ENCODE results near the gene PTPRF.

The PTPRF gene

DNA sequence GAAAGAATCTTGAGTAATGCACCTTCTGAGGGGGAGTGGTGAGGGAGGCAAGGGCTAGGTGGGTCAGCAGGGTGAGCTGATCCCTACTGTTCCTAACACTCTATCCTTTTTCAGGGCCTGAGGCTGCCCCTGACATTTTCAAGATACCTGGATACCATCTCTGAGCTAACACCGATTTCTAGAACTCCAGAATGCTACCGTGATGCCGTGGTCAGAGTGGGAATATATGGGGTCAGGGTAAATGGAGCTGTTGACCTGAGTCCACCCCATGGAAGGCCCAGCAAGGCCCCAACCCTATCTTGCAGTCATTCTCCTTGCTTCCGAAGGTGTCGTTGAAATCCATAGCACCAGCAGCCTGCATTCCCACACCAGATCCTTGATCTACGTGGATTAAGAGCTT lies 18.0 kb upstream of the PTPRF start:
- TF ChIP-seq, protein P1, sequence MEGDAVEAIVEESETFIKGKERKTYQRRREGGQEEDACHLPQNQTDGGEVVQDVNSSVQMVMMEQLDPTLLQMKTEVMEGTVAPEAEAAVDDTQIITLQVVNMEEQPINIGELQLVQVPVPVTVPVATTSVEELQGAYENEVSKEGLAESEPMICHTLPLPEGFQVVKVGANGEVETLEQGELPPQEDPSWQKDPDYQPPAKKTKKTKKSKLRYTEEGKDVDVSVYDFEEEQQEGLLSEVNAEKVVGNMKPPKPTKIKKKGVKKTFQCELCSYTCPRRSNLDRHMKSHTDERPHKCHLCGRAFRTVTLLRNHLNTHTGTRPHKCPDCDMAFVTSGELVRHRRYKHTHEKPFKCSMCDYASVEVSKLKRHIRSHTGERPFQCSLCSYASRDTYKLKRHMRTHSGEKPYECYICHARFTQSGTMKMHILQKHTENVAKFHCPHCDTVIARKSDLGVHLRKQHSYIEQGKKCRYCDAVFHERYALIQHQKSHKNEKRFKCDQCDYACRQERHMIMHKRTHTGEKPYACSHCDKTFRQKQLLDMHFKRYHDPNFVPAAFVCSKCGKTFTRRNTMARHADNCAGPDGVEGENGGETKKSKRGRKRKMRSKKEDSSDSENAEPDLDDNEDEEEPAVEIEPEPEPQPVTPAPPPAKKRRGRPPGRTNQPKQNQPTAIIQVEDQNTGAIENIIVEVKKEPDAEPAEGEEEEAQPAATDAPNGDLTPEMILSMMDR (IDR thresholded peaks at IDR 0.05; ENCODE audit: low read depth, low read length, missing control alignments) = no peak
- H3K4me3 ChIP-seq (replicated peaks; ENCODE audit: low read depth, low read length) = no peak overlapping the region
- DNase-seq (ENCODE audit: extremely low read depth, low read depth) = no peak

DNA sequence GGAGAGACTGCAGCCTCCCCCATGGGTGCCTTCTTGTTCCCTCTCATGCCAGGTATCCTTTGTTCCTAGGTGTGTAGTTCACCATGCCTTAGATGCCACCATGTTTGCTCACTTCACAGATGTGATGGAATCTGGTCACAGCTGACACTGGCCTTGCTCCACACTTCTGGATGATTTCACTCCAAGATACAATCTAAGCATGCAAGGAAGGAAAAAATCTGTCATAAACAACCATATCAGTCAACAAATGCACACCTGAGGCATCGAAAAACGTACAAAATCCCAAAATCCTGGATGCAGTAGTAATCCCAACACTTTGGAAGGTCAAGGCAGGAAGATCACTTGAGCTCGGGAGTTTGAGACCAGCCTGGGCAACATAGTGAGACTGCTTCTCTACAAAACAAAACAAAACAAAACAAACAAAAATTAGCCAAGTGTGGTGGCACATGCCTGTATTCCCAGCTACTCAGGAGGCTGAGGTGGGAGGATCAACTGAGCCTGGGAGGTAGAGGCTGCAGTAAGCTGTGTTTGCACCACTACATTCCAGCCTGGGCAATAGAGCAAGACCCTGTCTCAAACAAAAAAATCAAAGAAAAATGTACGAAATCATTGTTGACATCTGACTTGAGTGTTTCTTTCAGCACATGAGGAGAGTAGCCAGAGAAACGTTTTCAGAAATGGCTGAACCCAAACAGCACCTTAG lies 17.1 kb upstream of the PTPRF start:
- no peak for DNase-seq (ENCODE audit: extremely low read depth, low read depth)
- no peak overlapping the region for H3K4me3 ChIP-seq (replicated peaks; ENCODE audit: low read depth, low read length)
- TF ChIP-seq, protein P1 (IDR thresholded peaks at IDR 0.05; ENCODE audit: low read depth, low read length, missing control alignments) = no peak

DNA sequence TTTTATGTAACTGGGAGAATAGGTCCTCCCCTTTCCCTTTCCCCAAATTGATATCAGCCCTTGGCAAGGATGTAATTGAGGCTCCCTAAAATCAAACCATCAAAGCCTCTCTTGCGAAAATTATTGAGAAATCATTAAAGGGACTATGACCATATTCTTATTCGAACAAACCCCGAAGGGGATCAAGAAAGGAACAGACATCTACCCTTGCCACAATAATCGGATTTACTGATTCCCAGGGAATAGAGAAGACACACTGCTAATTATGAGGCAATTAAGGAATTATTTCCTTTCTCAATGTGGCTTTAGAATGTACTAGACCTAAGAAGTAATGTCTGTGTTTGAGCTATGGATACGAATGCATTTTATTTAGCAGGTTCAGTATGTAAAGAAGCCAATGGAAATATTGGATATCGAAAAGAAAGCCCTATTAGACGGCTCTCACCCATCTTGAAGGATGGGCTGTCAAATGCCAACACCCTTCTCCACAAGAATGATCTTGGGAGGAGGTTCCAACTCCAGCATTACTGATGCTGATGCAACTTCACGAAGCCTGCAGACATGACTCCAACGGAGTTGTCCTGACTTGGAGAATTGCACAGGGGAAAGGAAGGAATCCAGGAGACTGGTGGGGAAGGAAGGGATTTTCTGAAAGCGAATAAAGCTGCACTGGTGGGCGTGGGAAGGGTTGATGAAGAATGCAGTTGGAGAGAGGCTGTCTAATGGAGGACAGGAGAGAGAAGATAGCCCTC lies 11.6 kb upstream of the PTPRF start:
- TF ChIP-seq, protein P1 (IDR thresholded peaks at IDR 0.05; ENCODE audit: low read depth, low read length, missing control alignments) = no peak
- H3K4me3 ChIP-seq (replicated peaks; ENCODE audit: low read depth, low read length) = no peak overlapping the region
- no peak for DNase-seq (ENCODE audit: extremely low read depth, low read depth)

DNA sequence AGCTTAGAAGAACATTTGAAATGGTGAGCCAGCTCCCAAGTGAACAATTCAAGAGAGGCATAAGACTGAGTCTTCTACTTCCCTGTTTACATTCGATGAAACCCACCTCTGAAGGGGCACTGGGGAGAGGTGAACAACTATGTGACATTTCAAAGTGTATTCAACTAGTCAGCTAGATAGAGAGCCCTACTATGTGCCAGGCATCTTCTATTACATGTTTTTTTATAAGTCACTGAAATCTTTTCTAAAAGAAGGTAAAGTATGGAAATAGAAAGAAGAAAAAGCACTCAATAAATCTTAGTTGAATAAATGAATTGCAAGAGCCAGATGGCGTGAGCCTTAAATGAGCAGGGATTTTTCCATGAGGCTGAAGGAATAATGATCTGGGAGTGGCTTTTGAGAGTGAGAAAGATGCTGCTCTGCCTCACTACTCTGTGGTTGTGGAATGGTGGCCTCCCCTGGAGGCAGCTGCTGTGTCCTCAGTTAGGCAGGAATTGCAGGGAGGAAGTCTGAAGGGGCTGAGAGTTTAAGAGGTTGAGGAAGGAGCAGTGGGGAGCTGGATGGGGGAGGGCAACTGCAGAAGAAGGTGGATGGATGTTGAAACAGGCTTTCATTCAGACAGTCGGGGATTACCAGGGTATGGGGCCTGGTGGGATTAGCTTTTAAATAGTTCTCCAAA lies 10.4 kb upstream of the PTPRF start:
- TF ChIP-seq, protein P1 (IDR thresholded peaks at IDR 0.05; ENCODE audit: low read depth, low read length, missing control alignments) = no peak
- no peak overlapping the region for H3K4me3 ChIP-seq (replicated peaks; ENCODE audit: low read depth, low read length)
- no peak for DNase-seq (ENCODE audit: extremely low read depth, low read depth)

DNA sequence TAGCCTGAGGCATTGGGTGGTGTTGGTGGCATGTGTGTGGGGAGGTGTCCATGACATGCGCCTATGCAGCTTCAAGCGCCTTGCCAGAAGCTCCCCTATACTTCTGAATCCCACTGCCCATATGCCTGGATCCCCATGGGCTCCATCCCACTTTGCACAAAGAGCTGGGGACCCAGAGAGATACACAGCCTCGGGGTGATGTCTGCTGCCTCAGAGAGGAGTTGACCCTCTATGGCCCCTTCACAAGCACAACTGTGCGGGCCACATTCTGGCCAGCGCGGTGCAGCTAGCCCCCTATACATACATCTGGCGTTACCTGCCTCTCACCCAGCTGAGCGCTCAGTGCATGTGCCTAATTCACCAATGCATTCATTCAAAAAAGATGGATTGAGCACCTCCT lies 9.6 kb upstream of the PTPRF start:
- TF ChIP-seq, protein P1 (IDR thresholded peaks at IDR 0.05; ENCODE audit: low read depth, low read length, missing control alignments) = no peak
- DNase-seq (ENCODE audit: extremely low read depth, low read depth) = no peak
- no peak overlapping the region for H3K4me3 ChIP-seq (replicated peaks; ENCODE audit: low read depth, low read length)

DNA sequence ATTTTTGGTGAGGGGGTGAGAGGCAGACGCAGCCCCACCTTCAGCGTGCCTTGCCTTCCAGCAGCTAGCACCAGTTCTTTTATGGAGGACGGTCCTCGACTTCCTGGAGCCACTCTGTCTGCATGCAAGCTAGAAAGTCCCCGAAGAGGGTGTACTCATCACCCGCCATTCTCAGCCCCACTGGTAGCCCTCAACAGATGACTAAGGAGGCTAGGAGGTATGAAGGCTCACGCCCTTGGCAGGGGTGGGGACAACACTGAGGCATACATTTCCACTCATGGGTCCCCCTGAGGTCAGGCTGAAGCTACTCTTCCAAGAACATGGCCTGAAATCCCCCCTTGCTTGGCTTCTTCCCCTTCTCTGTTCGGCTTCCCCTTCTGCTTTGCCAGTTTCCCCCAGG lies 8.9 kb upstream of the PTPRF start:
- no peak for DNase-seq (ENCODE audit: extremely low read depth, low read depth)

More for the DNA sequence above, 8.9 kb upstream of the PTPRF start:
- no peak overlapping the region for H3K4me3 ChIP-seq (replicated peaks; ENCODE audit: low read depth, low read length)
- TF ChIP-seq, protein P1 (IDR thresholded peaks at IDR 0.05; ENCODE audit: low read depth, low read length, missing control alignments) = no peak

All from HFF-Myc (cell line).